Stimulated activated CD4-positive, alpha-beta T cell treated with anti-CD3 and anti-CD28 coated beads, Interleukin-4, amount 100 ng/mL, for 24 hours (primary cell): ENCODE data around the gene SHTN1.

ENCODE experiments used
- DNase-seq: peaks from one replicate; pipeline ENCODE4 v3.0.0-alpha.2; 2020

The SHTN1 gene

GRCh38 chr10:117005026-117005526 lies at the start of gene SHTN1:
Gene SHTN1 (minus strand): TSS chr10:117005187. CDS start chr10:117005079, 108 bp downstream.
- DNase-seq: peak; percentile 14

GRCh38 chr10:117053482-117053881 lies 48.5 kb upstream of the SHTN1 start:
- DNase-seq: no peak

GRCh38 chr10:117047947-117048346 lies 43.0 kb upstream of the SHTN1 start:
- no peak for DNase-seq

- no peak for DNase-seq
Observed at GRCh38 chr10:117016266-117016665, 11.3 kb upstream of the SHTN1 start.

GRCh38 chr10:117014835-117015234 lies 9.8 kb upstream of the SHTN1 start:
- no peak for DNase-seq

- no peak for DNase-seq
Observed at GRCh38 chr10:117007080-117007479, 2.1 kb upstream of the SHTN1 start.

GRCh38 chr10:117005527-117006055 lies 604 bp upstream of the SHTN1 start:
- no peak for DNase-seq

GRCh38 chr10:117004227-117005025 lies 561 bp downstream of the SHTN1 start:
- DNase-seq: no peak

- no peak for DNase-seq
Observed at GRCh38 chr10:117003336-117003735, 1.7 kb downstream of the SHTN1 start.

GRCh38 chr10:117002206-117002605 lies 2.8 kb downstream of the SHTN1 start:
- DNase-seq: no peak

- DNase-seq: no peak
Observed at GRCh38 chr10:117001144-117001543, 3.8 kb downstream of the SHTN1 start.

- DNase-seq: no peak
Observed at GRCh38 chr10:117000580-117000979, 4.4 kb downstream of the SHTN1 start.

- DNase-seq: no peak
Observed at GRCh38 chr10:116998172-116998571, 6.8 kb downstream of the SHTN1 start.

- no peak for DNase-seq
Observed at GRCh38 chr10:116997015-116997414, 8.0 kb downstream of the SHTN1 start.

GRCh38 chr10:116995648-116996047 lies 9.3 kb downstream of the SHTN1 start:
- no peak for DNase-seq

- DNase-seq: no peak
Observed at GRCh38 chr10:116994113-116994890, 10.7 kb downstream of the SHTN1 start.

GRCh38 chr10:116993610-116994009 lies 11.4 kb downstream of the SHTN1 start:
- no peak for DNase-seq

- DNase-seq: no peak
Observed at GRCh38 chr10:116992183-116992582, 12.8 kb downstream of the SHTN1 start.

GRCh38 chr10:116990276-116990800 lies 14.6 kb downstream of the SHTN1 start:
- no peak for DNase-seq

- no peak for DNase-seq
Observed at GRCh38 chr10:116989439-116989838, 15.5 kb downstream of the SHTN1 start.

- DNase-seq: no peak
Observed at GRCh38 chr10:116988311-116988710, 16.7 kb downstream of the SHTN1 start.

- no peak for DNase-seq
Observed at GRCh38 chr10:116985611-116986010, 19.4 kb downstream of the SHTN1 start.

GRCh38 chr10:116984202-116984990 lies 20.6 kb downstream of the SHTN1 start:
- no peak for DNase-seq
